HG02885 (cell line): ENCODE data around the gene REXO4.

Experiments
- ATAC-seq: cut with Tn5 transposase; IDR thresholded peaks from one replicate; pipeline ENCODE4 v1.9.1; 2021; ENCODE audit warnings: mild to moderate bottlenecking; ENCODE audit not compliant: unreplicated experiment, poor library complexity

Gene REXO4

GRCh38 chr9:133424187-133424586 lies 6.4 kb upstream of the REXO4 start:
- ATAC-seq: no peak

GRCh38 chr9:133423216-133423615 lies 5.4 kb upstream of the REXO4 start:
- no peak for ATAC-seq

- no peak for ATAC-seq
Observed at GRCh38 chr9:133421615-133422542, 4.1 kb upstream of the REXO4 start, which contains the start of gene ADAMTS13. Gene ADAMTS13, plus strand, starts transcription at chr9:133422367. Its CDS starts 77 bp downstream, at chr9:133422444.

GRCh38 chr9:133420392-133420827 lies 2.6 kb upstream of the REXO4 start:
- ATAC-seq: no peak

GRCh38 chr9:133419005-133419404 lies 1.2 kb upstream of the REXO4 start:
- ATAC-seq: no peak

- ATAC-seq: no peak
Observed at GRCh38 chr9:133415170-133415569, 2.6 kb downstream of the REXO4 start.

- ATAC-seq: no peak
Observed at GRCh38 chr9:133408042-133408441, 9.8 kb downstream of the REXO4 start.

GRCh38 chr9:133406480-133407307 lies 11.1 kb downstream of the REXO4 start:
- peak; percentile 64 for ATAC-seq

- no peak for ATAC-seq
Observed at GRCh38 chr9:133405508-133406438, 12.0 kb downstream of the REXO4 start.

- no peak for ATAC-seq
Observed at GRCh38 chr9:133404454-133405002, 13.3 kb downstream of the REXO4 start.

- no peak for ATAC-seq
Observed at GRCh38 chr9:133403766-133404453, 13.9 kb downstream of the REXO4 start.

- ATAC-seq: no peak
Observed at GRCh38 chr9:133402689-133403088, 15.1 kb downstream of the REXO4 start.

GRCh38 chr9:133401588-133401987 lies 16.2 kb downstream of the REXO4 start:
- ATAC-seq: no peak

- no peak for ATAC-seq
Observed at GRCh38 chr9:133400292-133400691, 17.5 kb downstream of the REXO4 start.

- ATAC-seq: no peak
Observed at GRCh38 chr9:133397895-133398294, 19.9 kb downstream of the REXO4 start.

GRCh38 chr9:133397370-133397769 lies 20.4 kb downstream of the REXO4 start:
- no peak for ATAC-seq

GRCh38 chr9:133396952-133397351 lies 20.9 kb downstream of the REXO4 start:
- ATAC-seq: no peak

GRCh38 chr9:133394687-133395271 lies 23.0 kb downstream of the REXO4 start:
- no peak for ATAC-seq

GRCh38 chr9:133393399-133393798 lies 24.4 kb downstream of the REXO4 start:
- ATAC-seq: no peak
